PFSK-1 (cell line): ENCODE results near the gene MRAP.

Experiments used
- FOXP2 ChIP-seq: optimal IDR thresholded peaks from 2 replicates; pipeline ENCODE3; 2011; ENCODE audit warnings: borderline replicate concordance, control low read depth, inconsistent platforms; ENCODE audit not compliant: insufficient read depth; ENCODE audit errors: extremely low read length, extremely low read depth
- POLR2AphosphoS5 ChIP-seq: IDR thresholded peaks from 2 replicates; pipeline ENCODE4 v1.6.1; 2012; ENCODE audit warnings: low read depth, mild to moderate bottlenecking, control low read depth, low read length, moderate library complexity
- REST ChIP-seq, 2 experiments: IDR thresholded peaks; 2 replicates each; pipeline versions ENCODE4 v1.6.1 to v1.8.0; 2011 to 2012; ENCODE audit warnings: low read depth in 2 of 2, low read length in 2 of 2, control low read depth in 1 of 2, inconsistent platforms in 1 of 2, mild to moderate bottlenecking in 1 of 2, moderate library complexity in 1 of 2; ENCODE audit not compliant: insufficient read depth in 1 of 2
- SIN3A ChIP-seq: IDR thresholded peaks from 2 replicates; pipeline ENCODE4 v1.6.1; 2012; ENCODE audit warnings: mild to moderate bottlenecking, low read length, moderate library complexity, borderline replicate concordance; ENCODE audit not compliant: insufficient read depth
- TAF1 ChIP-seq: IDR thresholded peaks from 2 replicates; pipeline ENCODE4 v1.6.1; 2012; ENCODE audit warnings: low read length, control low read depth, borderline replicate concordance; ENCODE audit not compliant: insufficient read depth

MRAP gene

DNA sequence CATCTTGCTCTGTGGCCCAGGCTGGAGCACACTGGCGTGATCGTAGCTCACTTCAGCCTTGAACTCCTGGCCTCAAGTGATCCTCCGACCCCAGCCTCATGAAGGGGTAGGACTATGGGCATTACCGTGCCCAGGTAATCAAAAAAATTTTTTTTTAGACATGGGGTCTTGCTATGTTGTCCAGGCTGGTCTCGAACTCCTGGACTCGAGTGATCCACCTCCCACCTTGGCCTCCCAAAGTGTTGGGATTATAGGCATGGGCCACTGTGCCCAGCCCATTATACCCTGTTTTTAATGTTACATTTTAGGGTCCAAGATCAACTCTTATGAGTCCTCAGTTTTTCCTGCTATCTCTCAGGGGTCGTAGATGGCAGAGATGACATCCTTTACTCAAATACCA, 6.3 kb downstream of the MRAP start:
- TF ChIP-seq POLR2AphosphoS5 (no peak), FOXP2 (no peak), REST (IDR thresholded peaks at IDR 0.05; ENCODE audit: insufficient read depth in 1 of 2, low read depth in 2 of 2, low read length in 2 of 2) (no peak), TAF1 (no peak), SIN3A (no peak)

GRCh38 chr21:32306021-32306780, 7.5 kb downstream of the MRAP start:
- no peak for TF ChIP-seq POLR2AphosphoS5
- TF ChIP-seq SIN3A = no peak
- no peak for TF ChIP-seq REST (IDR thresholded peaks at IDR 0.05; ENCODE audit: insufficient read depth in 1 of 2, low read depth in 2 of 2, low read length in 2 of 2)
- TF ChIP-seq FOXP2 = no peak
- TF ChIP-seq TAF1 = no peak

DNA sequence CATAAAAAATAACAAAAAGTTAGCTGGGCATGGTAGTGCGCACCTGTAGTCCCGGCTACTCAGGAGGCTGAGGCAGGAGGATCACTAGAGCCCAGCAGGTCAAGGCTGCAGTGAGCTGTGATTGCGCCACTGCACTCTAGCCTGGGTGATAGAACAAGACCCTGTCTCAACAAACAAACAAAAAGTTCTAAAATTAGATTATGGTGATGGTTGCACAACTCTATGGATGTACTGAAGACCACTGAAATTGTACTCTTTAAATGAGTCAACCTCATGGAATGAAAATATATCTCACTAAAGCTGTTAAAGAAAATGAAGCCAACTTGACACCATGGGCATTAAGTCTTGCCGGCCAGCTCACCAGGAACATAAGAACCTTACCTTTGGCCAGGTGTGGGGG, 9.1 kb downstream of the MRAP start:
- TF ChIP-seq FOXP2 = no peak
- no peak for TF ChIP-seq REST (IDR thresholded peaks at IDR 0.05; ENCODE audit: insufficient read depth in 1 of 2, low read depth in 2 of 2, low read length in 2 of 2)
- TF ChIP-seq POLR2AphosphoS5 = no peak
- TF ChIP-seq TAF1 = no peak
- no peak for TF ChIP-seq SIN3A

GRCh38 chr21:32308696-32309095, 10.0 kb downstream of the MRAP start:
- TF ChIP-seq FOXP2 (no peak), REST (IDR thresholded peaks at IDR 0.05; ENCODE audit: insufficient read depth in 1 of 2, low read depth in 2 of 2, low read length in 2 of 2) (no peak), SIN3A (no peak), POLR2AphosphoS5 (no peak), TAF1 (no peak)

DNA sequence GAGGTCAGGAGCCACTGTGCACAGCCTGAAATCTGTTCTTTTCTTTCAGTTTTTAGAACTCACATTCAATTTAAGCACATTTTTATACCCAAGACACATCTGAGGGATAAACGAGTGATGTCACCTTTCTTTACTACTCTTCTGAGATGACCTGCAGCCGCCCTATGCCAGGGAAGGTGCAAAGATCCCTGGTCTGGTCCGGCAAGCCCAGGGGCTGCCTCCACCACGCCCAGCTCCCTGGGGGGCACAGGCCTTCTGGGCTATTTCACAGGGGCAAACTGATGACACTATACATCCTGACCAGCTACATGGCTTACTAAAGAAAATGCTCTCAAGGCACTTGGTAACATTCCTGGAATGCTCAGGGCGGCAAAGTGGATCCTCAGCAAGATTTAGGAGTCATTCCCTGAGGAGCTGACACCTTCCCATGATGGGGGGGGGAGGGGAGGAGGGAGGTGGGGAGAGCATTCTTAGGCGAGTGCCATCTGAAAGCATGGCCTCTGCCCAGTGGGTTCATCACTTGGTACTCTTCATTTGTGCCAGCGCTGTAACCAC, 11.3 kb downstream of the MRAP start:
- no peak for TF ChIP-seq SIN3A
- TF ChIP-seq POLR2AphosphoS5 = no peak
- TF ChIP-seq TAF1 = no peak
- no peak for TF ChIP-seq FOXP2
- no peak for TF ChIP-seq REST (IDR thresholded peaks at IDR 0.05; ENCODE audit: insufficient read depth in 1 of 2, low read depth in 2 of 2, low read length in 2 of 2)
